Measurements from ENCODE around the gene CUL1. TPM values are rescaled to one million over a fixed set of nuclear protein-coding genes. Genes with fewer than 3 reads are reported as not detected.

CUL1 gene
- total RNA-seq, 2 experiments from 2014 or later: 72.7 to 75.3 TPM

DNA sequence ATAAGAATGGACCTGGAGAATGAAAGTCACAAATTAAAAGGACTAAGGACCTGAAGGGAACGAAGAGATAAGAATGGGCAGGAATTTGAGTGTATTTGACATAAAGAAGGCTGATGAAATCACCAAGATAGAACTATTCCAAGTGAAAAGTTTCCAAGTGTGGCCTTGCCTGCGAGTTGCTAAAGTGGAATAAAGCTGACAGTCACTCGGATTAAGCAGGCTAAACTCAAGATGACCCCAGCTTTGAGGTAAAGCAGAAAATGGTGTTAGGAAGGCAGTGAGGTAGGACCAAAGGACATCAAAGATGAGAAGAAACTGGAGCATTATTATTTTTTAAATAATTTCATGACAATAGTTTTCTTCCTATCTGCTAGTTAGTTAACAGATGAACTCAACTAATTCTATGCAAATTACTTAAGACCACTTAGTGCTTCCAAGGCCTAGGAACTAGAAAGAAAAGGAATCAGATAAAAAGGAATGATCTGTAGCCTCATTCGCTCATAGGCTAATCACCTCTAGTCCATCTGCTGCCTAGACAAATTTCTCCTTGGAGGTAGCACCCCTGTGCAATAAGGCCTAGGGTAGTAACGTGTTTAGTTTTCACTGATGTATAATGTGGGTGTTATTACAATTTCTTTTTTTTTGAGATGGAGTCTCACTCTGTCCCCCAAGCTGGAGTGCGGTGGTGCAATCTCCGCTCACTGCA, 150.8 kb downstream of the CUL1 start:
- Mint-ChIP-seq H3K27ac (no peak overlapping the region), H3K4me3 (no peak overlapping the region), H3K9me3 (no peaks in the 10 kb centered on the region), H3K36me3 (peaks cover 13% of the 10 kb centered on the region), H3K4me1 (peaks cover 37% of the 10 kb centered on the region), H3K27me3 (no peaks in the 10 kb centered on the region)
- DNase-seq: no peak

- Mint-ChIP-seq H3K9me3 (no peaks in the 10 kb centered on the region), H3K4me3 (no peak overlapping the region), H3K27ac (no peak overlapping the region), H3K4me1 (peaks cover 40% of the 10 kb centered on the region), H3K27me3 (no peaks in the 10 kb centered on the region), H3K36me3 (peaks cover 8% of the 10 kb centered on the region)
- no peak for DNase-seq
Observed at GRCh38 chr7:148850564-148850963, 151.9 kb downstream of the CUL1 start.

Other genes with a start within 250 kb of the CUL1 start
- not detected for gene C7orf33, start 108.1 kb upstream of the CUL1 start, total RNA-seq
- 100 to 1,000 TPM; 109 to 111 TPM for gene EZH2, start 185.4 kb downstream of the CUL1 start, total RNA-seq